Astrocyte (in vitro differentiated cells and primary cell): ENCODE results near the gene TMEM203.

ENCODE experiments used
- EZH2 ChIP-seq: IDR thresholded peaks from 2 replicates; pipeline ENCODE4 v1.6.1; 2012; ENCODE audit warnings: mild to moderate bottlenecking, low read length, inconsistent platforms; ENCODE audit not compliant: insufficient read depth
- TF ChIP-seq, protein P1 (sequence below): IDR thresholded peaks from 2 replicates; pipeline ENCODE4 v1.5.1; 2011; ENCODE audit warnings: low read depth, mild to moderate bottlenecking, inconsistent platforms, low read length, moderate library complexity; ENCODE audit not compliant: insufficient read depth

DNA sequence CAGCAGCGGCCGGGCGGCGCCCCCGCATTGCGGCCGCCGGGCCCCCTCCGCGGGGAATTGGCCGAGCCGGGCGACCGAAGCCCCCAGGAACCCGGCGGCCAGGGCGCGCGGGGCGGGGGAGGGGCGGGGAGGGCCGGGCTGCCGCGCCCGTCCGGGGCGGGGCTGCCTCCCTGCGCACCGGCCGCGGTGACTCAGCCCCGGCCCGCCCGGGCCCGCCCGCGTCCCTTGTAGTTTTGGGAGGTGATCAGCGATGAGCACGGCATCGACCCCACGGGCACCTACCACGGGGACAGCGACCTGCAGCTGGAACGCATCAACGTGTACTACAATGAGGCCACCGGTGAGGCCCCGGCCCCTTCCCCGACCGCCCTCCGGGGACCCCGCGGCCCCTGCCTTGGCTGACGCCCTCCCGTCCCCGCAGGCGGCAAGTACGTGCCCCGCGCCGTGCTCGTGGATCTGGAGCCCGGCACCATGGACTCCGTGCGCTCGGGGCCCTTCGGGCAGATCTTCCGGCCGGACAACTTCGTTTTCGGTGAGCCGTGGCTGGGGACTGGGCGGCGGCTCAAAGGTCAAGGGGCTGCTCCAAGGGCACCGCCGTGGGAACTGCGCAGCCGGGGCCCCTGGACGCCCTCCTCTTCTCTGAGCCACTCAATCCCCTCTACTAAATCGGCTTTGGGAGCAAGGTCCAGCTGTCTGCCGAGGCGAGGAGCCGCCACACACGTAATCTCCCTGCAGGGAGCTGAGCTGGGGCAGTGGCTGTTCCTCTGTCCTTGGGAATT is 36.2 kb upstream of the TMEM203 start:
- TF ChIP-seq, protein P1, sequence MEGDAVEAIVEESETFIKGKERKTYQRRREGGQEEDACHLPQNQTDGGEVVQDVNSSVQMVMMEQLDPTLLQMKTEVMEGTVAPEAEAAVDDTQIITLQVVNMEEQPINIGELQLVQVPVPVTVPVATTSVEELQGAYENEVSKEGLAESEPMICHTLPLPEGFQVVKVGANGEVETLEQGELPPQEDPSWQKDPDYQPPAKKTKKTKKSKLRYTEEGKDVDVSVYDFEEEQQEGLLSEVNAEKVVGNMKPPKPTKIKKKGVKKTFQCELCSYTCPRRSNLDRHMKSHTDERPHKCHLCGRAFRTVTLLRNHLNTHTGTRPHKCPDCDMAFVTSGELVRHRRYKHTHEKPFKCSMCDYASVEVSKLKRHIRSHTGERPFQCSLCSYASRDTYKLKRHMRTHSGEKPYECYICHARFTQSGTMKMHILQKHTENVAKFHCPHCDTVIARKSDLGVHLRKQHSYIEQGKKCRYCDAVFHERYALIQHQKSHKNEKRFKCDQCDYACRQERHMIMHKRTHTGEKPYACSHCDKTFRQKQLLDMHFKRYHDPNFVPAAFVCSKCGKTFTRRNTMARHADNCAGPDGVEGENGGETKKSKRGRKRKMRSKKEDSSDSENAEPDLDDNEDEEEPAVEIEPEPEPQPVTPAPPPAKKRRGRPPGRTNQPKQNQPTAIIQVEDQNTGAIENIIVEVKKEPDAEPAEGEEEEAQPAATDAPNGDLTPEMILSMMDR = no peak
- TF ChIP-seq EZH2 = no peak
